GM12878 (cell line): ENCODE measurements around the gene UBE3B. TPM values are rescaled to one million over a fixed set of nuclear protein-coding genes. Genes with fewer than 3 reads are reported as not detected.

Experiments used
- ATF3 ChIP-seq: IDR thresholded peaks from 2 replicates; pipeline ENCODE4 v1.6.1; 2011; ENCODE audit warnings: low read depth, mild to moderate bottlenecking, low read length, moderate library complexity, borderline replicate concordance; ENCODE audit errors: extremely low read depth
- CEBPZ ChIP-seq: fragments of 150-350 bp; IDR thresholded peaks from 2 replicates; pipeline ENCODE4 v1.6.1; 2016; ENCODE audit warnings: low read depth, low read length
- E2F4 ChIP-seq: IDR thresholded peaks from 2 replicates; pipeline ENCODE4 v1.6.1; 2012; ENCODE audit warnings: low read depth, low read length, improper control_type of control experiment
- HCFC1 ChIP-seq: fragments of 150-350 bp; IDR thresholded peaks from 2 replicates; pipeline ENCODE4 v1.6.1; 2014; ENCODE audit warnings: low read length
- IKZF1 ChIP-seq: fragments of 450-650 bp; conservative IDR thresholded peaks from 2 replicates; pipeline ENCODE4 v1.6.1; 2017; ENCODE audit warnings: antibody characterized with exemption, mild to moderate bottlenecking
- MLLT1 ChIP-seq: fragments of 450-650 bp; IDR thresholded peaks from 2 replicates; pipeline ENCODE4 v1.6.1; 2016; ENCODE audit warnings: mild to moderate bottlenecking
- NFYB ChIP-seq: IDR thresholded peaks from 2 replicates; pipeline ENCODE4 v1.6.1; 2011; ENCODE audit warnings: low read depth, mild to moderate bottlenecking, low read length, improper control_type of control experiment, moderate library complexity; ENCODE audit not compliant: insufficient read depth
- NR2F1 ChIP-seq: fragments of 450-650 bp; conservative IDR thresholded peaks from 2 replicates; pipeline ENCODE4 v1.6.1; 2017; ENCODE audit warnings: mild to moderate bottlenecking
- RB1 ChIP-seq: fragments of 450-650 bp; formaldehyde crosslinking; IDR thresholded peaks from 2 replicates; pipeline ENCODE4 v1.6.1; 2017; ENCODE audit warnings: mild to moderate bottlenecking, borderline replicate concordance
- SIX5 ChIP-seq: IDR thresholded peaks from 2 replicates; pipeline ENCODE4 v1.6.1; 2011; ENCODE audit warnings: mild to moderate bottlenecking, low read depth, low read length, moderate library complexity; ENCODE audit not compliant: severe bottlenecking
- SP1 ChIP-seq: IDR thresholded peaks from one replicate; pipeline ENCODE4 v1.6.1; 2011; ENCODE audit warnings: low read depth, low read length
- SREBF2 ChIP-seq: IDR thresholded peaks from 2 replicates; pipeline ENCODE4 v1.6.1; 2012; ENCODE audit warnings: mild to moderate bottlenecking, low read length
- SRF ChIP-seq, 2 experiments: IDR thresholded peaks; 2 replicates each; pipeline ENCODE4 v1.6.1; 2011; ENCODE audit warnings: low read depth in 2 of 2, low read length in 2 of 2, mild to moderate bottlenecking in 1 of 2, moderate library complexity in 1 of 2
- TAF1 ChIP-seq: IDR thresholded peaks from 2 replicates; pipeline ENCODE4 v1.6.1; 2011; ENCODE audit warnings: mild to moderate bottlenecking, low read depth, low read length, borderline replicate concordance
- TCF3 ChIP-seq: IDR thresholded peaks from 2 replicates; pipeline ENCODE4 v1.6.1; 2012; ENCODE audit warnings: low read depth, mild to moderate bottlenecking, low read length, borderline replicate concordance; ENCODE audit not compliant: insufficient read depth
- YY1 ChIP-seq: IDR thresholded peaks from 2 replicates; pipeline ENCODE4 v1.6.1; 2011; ENCODE audit warnings: low read depth, mild to moderate bottlenecking, low read length
- ZNF207 ChIP-seq: fragments of 450-650 bp; IDR thresholded peaks from 2 replicates; pipeline ENCODE4 v1.6.1; 2014; ENCODE audit warnings: antibody characterized with exemption, mild to moderate bottlenecking, borderline replicate concordance
- ZNF592 ChIP-seq: fragments of 450-650 bp; IDR thresholded peaks from 2 replicates; pipeline ENCODE4 v1.6.1; 2017; ENCODE audit warnings: mild to moderate bottlenecking, moderate library complexity
- polyA plus RNA-seq, 11 experiments: library from polyadenylated mRNA; depleted of rRNA in 4 of 11; unstranded in 6 of 11; stranded (reverse) in 5 of 11; fragments of >200 nt; fragmentation: Nextera tagmentation in 4 of 11; fragmentation: Illumina TruSeq in 1 of 11; extraction: Ambion mirVana in 4 of 11; extraction: Trizol in 1 of 11; gene quantifications; 1 replicate in 1 of 11; 2 replicates in 10 of 11; pipeline versions ENCODE4 v1.2.1 to v1.2.3, GENCODE V29; 2011 to 2016; ENCODE audit warnings: inconsistent platforms in 2 of 11, missing spikeins in 2 of 11, low read depth in 1 of 11
- total RNA-seq, 4 experiments: library from RNA; depleted of rRNA in 3 of 4; stranded (reverse); fragments of >200 nt in 3 of 4; fragmentation: Illumina TruSeq in 1 of 4; extraction: Trizol in 1 of 4; gene quantifications; 2 replicates each; pipeline versions ENCODE4 v1.2.1 to v1.2.3, GENCODE V29; 2013 to 2021

UBE3B gene
- total and polyA plus RNA-seq, 10 of the 15 experiments (the other 5 are each of a cell fraction or from before 2014, with no cell fraction given) = 7.4 to 25.3 (median 17.1) TPM

GRCh38 chr12:109573029-109573913 is 95.8 kb downstream of the UBE3B start, which contains the start of the genes MMAB and MVK (continued):
- TF ChIP-seq ZNF207 = peak; percentile 96
- peak; percentile 76 for TF ChIP-seq YY1
- no peak for TF ChIP-seq SRF (IDR thresholded peaks at IDR 0.05; ENCODE audit: low read depth in 2 of 2, low read length in 2 of 2)
- peak; percentile 90 for TF ChIP-seq NFYB
- TF ChIP-seq IKZF1 = peak; percentile 84
- peak; percentile 84 for TF ChIP-seq TCF3
- peak; percentile 94; the same call in 1 of the 2 replicates for TF ChIP-seq RB1
- TF ChIP-seq TAF1 = peak; percentile 45; the same call in 1 of the 2 replicates
- peak; percentile 73; the same call in 1 of the 2 replicates for TF ChIP-seq SREBF2
- TF ChIP-seq HCFC1 = peak; percentile 35; the same call in 1 of the 2 replicates
- peak; percentile 95 for TF ChIP-seq SP1
- TF ChIP-seq ZNF592 = peak; percentile 59; the same call in 1 of the 2 replicates
- TF ChIP-seq NR2F1 = peak; percentile 87
- peak; percentile 51; the same call in 1 of the 2 replicates for TF ChIP-seq ATF3
- no peak for TF ChIP-seq SIX5
- peak; percentile 80 for TF ChIP-seq E2F4
- TF ChIP-seq MLLT1 = peak; percentile 92
- peak; percentile 82 for TF ChIP-seq CEBPZ
